Measurements from ENCODE around the gene NTSR2.
A peak's percentile ranks its signal among the peaks of the same experiment; 100 is the strongest.

NTSR2 gene

GRCh38 chr2:11699686-11700670 is 30.0 kb upstream of the NTSR2 start:
- DNase-seq = no peak

GRCh38 chr2:11698009-11698922 is 28.3 kb upstream of the NTSR2 start:
- peak; percentile 56 for DNase-seq

GRCh38 chr2:11697103-11697871 is 27.3 kb upstream of the NTSR2 start:
- DNase-seq = peak; percentile 88

- DNase-seq = no peak
These were observed 26.7 kb upstream of the NTSR2 start for GRCh38 chr2:11696736-11697102.

GRCh38 chr2:11695576-11695975 is 25.6 kb upstream of the NTSR2 start:
- no peak for DNase-seq

- DNase-seq = peak; percentile 83
These were observed 23.0 kb upstream of the NTSR2 start for GRCh38 chr2:11692966-11693521.

GRCh38 chr2:11691076-11691660 is 21.2 kb upstream of the NTSR2 start:
- no peak for DNase-seq

GRCh38 chr2:11688222-11689069 is 18.5 kb upstream of the NTSR2 start:
- DNase-seq = peak; percentile 93

- peak; percentile 6 for DNase-seq
These were observed 17.7 kb upstream of the NTSR2 start for GRCh38 chr2:11687736-11688135.

GRCh38 chr2:11685906-11686470 is 16.0 kb upstream of the NTSR2 start:
- DNase-seq = no peak

- no peak for DNase-seq
These were observed 15.0 kb upstream of the NTSR2 start for GRCh38 chr2:11684894-11685460.

GRCh38 chr2:11683966-11684365 is 14.0 kb upstream of the NTSR2 start:
- no peak for DNase-seq

- DNase-seq = no peak
These were observed 13.5 kb upstream of the NTSR2 start for GRCh38 chr2:11683476-11683875.

- DNase-seq = no peak
These were observed 12.6 kb upstream of the NTSR2 start for GRCh38 chr2:11682590-11682915.

GRCh38 chr2:11681722-11682589 is 12.0 kb upstream of the NTSR2 start:
- peak; percentile 45 for DNase-seq

- no peak for DNase-seq
These were observed 11.1 kb upstream of the NTSR2 start for GRCh38 chr2:11680901-11681721.

GRCh38 chr2:11680182-11680900 is 10.3 kb upstream of the NTSR2 start:
- no peak for DNase-seq
